Stimulated activated naive B cell treated with anti-CD40 and anti-IgM and Interleukin-4, amounts not matched to agents 10 μg/mL and 1 μg/mL and 100 μg/mL, for 72 hours (primary cell): ENCODE data around the gene MRPL36.
"Not testable (repeated sequence)": the region's sequence is repeated elsewhere in the genome, so short reads cannot be mapped to it uniquely, and the experiment has no call there.

ENCODE experiments used
- ATAC-seq, 2 donors: fragments of 150-1000 bp; cut with Tn5 transposase; replicated peaks; 2 replicates each; pipeline ENCODE4 v1.10.0; 2021; ENCODE audit warnings: moderate library complexity in 1 of 2
- DNase-seq: peaks from one replicate; pipeline ENCODE4 v3.0.0; 2021
- H3K27ac Mint-ChIP-seq: one replicate; pipeline ENCODE4 v1.8.0; 2022; ENCODE audit warnings: mild to moderate bottlenecking, mixed read lengths
- H3K27me3 Mint-ChIP-seq, 2 donors: one replicate each; pipeline ENCODE4 v1.8.0; 2022; ENCODE audit warnings: mixed read lengths in 2 of 2
- H3K36me3 Mint-ChIP-seq, 2 donors: one replicate each; pipeline ENCODE4 v1.8.0; 2022; ENCODE audit warnings: mixed read lengths in 2 of 2, mild to moderate bottlenecking in 1 of 2
- H3K4me1 Mint-ChIP-seq, 2 donors: one replicate each; pipeline ENCODE4 v1.8.0; 2022; ENCODE audit warnings: mixed read lengths in 2 of 2, mild to moderate bottlenecking in 1 of 2
- H3K4me3 Mint-ChIP-seq, 2 donors: one replicate each; pipeline ENCODE4 v1.8.0; 2022; ENCODE audit warnings: mild to moderate bottlenecking in 2 of 2, mixed read lengths in 2 of 2, moderate library complexity in 1 of 2
- H3K9me3 Mint-ChIP-seq, 2 donors: one replicate each; pipeline ENCODE4 v1.8.0; 2022; ENCODE audit warnings: mixed read lengths in 2 of 2, mild to moderate bottlenecking in 1 of 2

MRPL36 gene

DNA sequence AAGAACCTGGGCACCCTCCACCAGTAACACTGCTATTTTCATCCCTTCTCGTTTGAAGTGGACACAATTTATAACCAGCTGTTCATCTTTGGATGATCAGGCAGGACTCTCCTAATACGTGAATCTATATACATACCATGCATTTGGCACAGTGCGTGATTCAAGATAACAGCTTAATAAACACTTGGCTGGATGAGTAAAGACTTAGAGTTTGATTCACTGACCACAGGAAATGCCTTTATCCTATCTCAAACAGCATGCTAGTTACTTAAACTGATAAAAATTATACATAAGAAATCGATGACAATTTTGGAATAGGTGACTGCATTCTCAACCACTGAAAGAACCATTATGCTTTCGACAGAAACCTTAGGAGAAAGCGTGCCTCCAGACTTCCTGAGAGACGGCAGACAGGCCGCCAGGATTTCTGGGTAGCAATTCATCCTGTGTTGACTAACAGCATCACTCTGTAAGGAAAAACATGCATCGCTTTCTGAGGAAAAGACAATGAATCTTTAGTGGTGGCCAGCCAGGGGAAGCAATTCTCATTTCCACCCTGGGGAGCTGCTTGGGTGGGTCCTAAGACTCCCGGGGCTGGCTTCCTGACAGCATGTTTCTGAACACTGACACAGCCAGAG, 9.7 kb downstream of the MRPL36 start:
- no peak overlapping the region for H3K4me3 Mint-ChIP-seq
- no peak for ATAC-seq
- no peak for DNase-seq
- H3K27ac Mint-ChIP-seq = no peak overlapping the region
- H3K4me1 Mint-ChIP-seq = peaks cover 17 to 19% of the 10 kb centered on the region in 2 donors
- peaks cover 11 to 20% of the 10 kb centered on the region in 2 donors for H3K27me3 Mint-ChIP-seq
- H3K36me3 Mint-ChIP-seq = peaks cover 9 to 20% of the 10 kb centered on the region in 2 donors
- H3K9me3 Mint-ChIP-seq = peaks cover 4 to 7% of the 10 kb centered on the region in 2 donors

DNA sequence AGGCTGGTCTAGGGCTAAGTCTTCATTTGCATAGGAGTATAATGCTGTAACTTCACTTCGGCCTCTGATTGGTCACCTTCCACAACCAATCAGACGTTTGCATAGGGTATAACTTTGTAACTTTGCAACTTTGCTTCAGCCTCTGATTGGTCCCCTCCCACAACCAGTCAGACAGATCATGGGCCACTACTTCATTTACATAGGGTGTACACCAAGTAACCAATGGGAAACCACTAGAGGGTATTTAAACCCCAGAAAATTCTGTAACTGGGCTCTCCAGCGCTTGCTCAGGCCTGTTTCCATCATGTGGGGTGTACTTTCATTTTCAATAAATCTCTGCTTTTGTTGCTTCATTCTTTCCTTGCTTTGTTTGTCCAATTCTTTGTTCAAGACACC, 10.2 kb downstream of the MRPL36 start:
- Mint-ChIP-seq H3K27me3 (peaks cover 15 to 25% of the 10 kb centered on the region in 2 donors), H3K4me1 (peaks cover 19 to 22% of the 10 kb centered on the region in 2 donors), H3K36me3 (peaks cover 5 to 15% of the 10 kb centered on the region in 2 donors)
- not testable (repeated sequence) for H3K9me3 Mint-ChIP-seq, ATAC-seq, H3K27ac Mint-ChIP-seq, DNase-seq, H3K4me3 Mint-ChIP-seq

DNA sequence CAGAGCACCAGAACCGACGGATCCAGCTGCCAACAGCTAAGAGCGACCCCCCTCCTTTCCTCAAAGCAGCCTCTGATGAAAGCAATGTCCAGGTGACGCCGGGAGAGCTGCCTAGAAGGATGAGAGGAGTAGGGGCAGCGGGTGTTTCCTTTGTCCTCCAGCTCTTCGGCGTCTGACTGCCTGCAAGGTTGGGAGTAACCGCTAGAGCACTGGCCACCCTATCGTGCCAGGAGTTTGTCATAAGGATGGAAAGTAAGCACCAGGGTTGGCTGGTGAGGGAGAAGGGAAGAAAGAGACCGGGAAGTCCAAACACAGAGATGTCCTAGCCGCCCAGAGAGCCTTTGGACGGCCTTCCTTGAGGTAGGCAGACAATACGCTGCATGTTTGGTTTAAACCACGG, 10.8 kb downstream of the MRPL36 start:
- Mint-ChIP-seq H3K4me1 (peaks cover 23 to 27% of the 10 kb centered on the region in 2 donors), H3K27ac (no peak overlapping the region), H3K27me3 (peaks cover 21 to 31% of the 10 kb centered on the region in 2 donors), H3K36me3 (peaks cover 5 to 15% of the 10 kb centered on the region in 2 donors), H3K4me3 (no peak overlapping the region), H3K9me3 (peaks cover 4 to 7% of the 10 kb centered on the region in 2 donors)
- ATAC-seq (no peak), DNase-seq (no peak)

DNA sequence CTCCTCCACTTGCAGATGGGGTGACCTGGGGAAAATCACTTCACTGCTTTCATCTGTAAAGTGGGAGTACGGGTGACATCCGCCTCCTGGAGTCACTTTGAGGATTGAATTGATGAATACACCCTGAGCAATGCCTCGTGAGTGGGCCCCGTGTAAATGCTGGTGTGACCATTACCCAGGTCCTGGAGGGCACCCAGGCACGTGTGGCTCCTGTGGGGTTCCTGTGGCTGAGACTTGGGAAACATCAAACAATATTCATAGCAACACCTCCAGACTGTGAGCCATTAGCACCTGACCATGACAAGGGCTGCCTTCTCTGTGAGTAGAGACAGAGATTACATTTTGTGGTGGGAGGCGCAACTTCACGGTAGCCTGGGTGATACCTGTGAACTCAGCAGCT, 11.4 kb downstream of the MRPL36 start:
- Mint-ChIP-seq H3K9me3 (peaks cover 4 to 7% of the 10 kb centered on the region in 2 donors), H3K4me3 (no peak overlapping the region)

DNA sequence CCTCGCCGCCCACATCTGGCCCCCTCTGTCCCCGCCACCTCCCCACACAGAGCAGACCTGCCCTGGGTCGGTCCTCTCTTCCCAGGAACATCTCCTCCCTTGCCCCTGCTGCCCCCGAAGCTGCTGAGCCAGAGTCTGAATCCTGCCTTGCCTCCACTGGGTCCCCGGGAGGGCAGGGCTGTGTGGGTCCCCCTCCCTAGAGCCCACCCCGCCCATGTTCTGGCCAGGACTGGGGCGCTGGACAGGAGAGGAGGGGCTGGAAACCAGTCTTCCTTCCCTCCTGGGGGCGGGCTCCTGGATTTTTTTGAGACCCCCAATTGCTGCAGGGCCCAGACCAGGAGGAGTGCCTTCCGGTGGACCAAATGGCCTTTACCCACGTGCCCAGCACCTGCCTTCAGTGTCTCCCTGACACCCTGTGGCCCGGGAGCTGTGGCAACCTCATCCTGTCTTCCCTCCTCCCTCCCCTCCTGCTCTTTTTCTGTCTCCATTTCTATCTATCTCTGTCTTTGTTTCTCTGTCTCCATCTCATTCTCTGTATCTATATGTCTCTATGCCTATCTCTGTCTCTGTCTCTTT, 12.1 kb downstream of the MRPL36 start:
- Mint-ChIP-seq H3K4me3 (no peak overlapping the region), H3K4me1 (peaks cover 23 to 24% of the 10 kb centered on the region in 2 donors), H3K27ac (no peak overlapping the region), H3K27me3 (peaks cover 28 to 31% of the 10 kb centered on the region in 2 donors), H3K36me3 (peaks cover 0 to 4% of the 10 kb centered on the region in 2 donors), H3K9me3 (peaks cover 0 to 1% of the 10 kb centered on the region in 2 donors)
- ATAC-seq (no peak), DNase-seq (no peak)

More for the DNA sequence above, 11.4 kb downstream of the MRPL36 start:
- peaks cover 21 to 31% of the 10 kb centered on the region in 2 donors for H3K27me3 Mint-ChIP-seq
- DNase-seq = no peak
- ATAC-seq = no peak
- H3K4me1 Mint-ChIP-seq = peaks cover 24% of the 10 kb centered on the region in 2 donors
- no peak overlapping the region for H3K27ac Mint-ChIP-seq
- H3K36me3 Mint-ChIP-seq = peaks cover 5 to 11% of the 10 kb centered on the region in 2 donors

DNA sequence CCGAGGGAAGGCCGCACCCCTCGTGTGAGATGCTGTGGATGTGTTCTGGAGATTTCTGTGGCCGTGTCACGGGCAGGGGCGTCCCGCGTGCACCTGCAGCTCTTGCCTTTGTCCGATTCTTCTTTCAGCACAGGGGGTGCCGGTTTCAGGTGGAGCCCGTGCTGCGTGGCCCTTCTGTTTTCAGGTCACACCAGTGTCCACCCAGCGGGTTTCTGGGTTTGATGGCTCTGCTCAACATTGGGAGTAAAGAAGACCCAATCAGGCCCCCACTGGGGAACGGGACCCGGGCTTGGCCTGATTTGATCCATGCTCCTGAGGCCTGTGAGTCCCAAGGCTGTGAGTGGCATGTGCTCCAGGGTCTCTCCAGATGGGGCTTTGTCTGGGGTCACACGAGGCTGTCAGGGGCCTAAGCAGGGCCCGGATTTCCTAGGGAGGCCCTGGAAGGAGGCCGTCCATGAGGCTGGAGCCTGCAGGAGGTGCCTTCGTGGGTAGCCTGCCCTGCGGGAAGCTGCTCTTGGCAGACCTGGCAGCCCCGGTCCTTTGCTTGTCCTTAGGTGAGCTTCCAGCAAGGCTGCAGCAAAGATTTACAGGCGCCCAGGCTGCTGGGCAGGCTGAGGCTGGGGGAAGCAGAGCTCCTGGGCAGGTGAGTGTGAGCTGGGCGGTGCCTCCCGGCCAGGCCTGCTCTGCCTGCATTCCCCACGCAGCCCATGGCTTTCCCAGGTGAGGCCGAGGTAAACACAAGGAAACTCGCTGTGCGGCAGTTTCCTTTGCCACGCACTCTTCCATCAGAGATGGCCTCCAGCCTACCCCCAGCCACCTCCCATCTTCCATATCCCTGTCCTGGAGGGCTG, 12.8 kb downstream of the MRPL36 start:
- H3K27me3 Mint-ChIP-seq = peaks cover 31 to 33% of the 10 kb centered on the region in 2 donors
- no peaks in the 10 kb centered on the region for H3K36me3 Mint-ChIP-seq
- no peaks in the 10 kb centered on the region for H3K9me3 Mint-ChIP-seq
- no peak for DNase-seq
- H3K4me3 Mint-ChIP-seq = no peak overlapping the region
- H3K27ac Mint-ChIP-seq = no peak overlapping the region
- ATAC-seq = no peak
- peaks cover 21 to 22% of the 10 kb centered on the region in 2 donors for H3K4me1 Mint-ChIP-seq

DNA sequence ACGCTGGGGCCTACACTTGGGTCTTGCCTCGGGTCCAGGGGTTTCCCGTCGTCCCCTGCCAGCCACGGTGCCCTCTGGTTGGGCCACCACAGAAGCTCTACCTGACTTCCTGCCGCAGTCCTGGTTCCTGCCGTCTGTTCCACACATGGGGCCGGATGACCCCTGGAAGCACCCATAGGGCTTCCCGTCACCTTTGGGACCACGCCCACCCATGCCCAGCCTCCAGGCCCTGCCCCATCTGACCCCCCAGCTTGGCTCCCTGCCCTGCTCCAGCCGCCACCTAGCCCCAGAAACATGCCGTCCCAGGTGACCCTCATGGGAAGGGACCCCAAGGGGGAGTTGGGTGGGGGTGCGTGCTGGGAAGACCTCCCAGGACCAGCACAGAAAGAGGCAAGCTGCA, 13.7 kb downstream of the MRPL36 start:
- no peak overlapping the region for H3K27ac Mint-ChIP-seq
- peaks cover 21 to 22% of the 10 kb centered on the region in 2 donors for H3K4me1 Mint-ChIP-seq
- no peak overlapping the region for H3K4me3 Mint-ChIP-seq
- no peak for DNase-seq
- H3K9me3 Mint-ChIP-seq = no peaks in the 10 kb centered on the region
- H3K27me3 Mint-ChIP-seq = peaks cover 31 to 33% of the 10 kb centered on the region in 2 donors
- H3K36me3 Mint-ChIP-seq = no peaks in the 10 kb centered on the region
- ATAC-seq = no peak

DNA sequence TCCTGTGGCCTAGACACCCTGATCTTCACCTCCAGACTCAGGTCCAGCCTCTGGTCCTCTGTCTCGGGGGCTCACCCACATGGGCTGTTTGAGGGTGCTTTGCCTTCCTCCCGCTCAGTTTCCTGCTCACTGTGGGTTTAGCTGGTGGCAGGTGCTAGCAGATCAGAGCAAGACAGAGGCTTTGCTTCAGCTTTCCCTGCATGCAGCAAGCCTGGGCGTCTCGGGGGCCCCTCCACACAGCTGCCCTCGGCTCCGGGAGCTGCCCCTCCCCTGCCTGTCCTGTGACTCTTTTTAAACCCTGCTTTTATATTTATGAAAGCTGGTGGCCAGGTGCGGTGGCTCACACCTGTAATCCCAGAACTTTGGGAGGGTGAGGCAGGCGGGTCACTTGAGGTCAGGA, 14.6 kb downstream of the MRPL36 start:
- DNase-seq (no peak), ATAC-seq (no peak)
- no peaks in the 10 kb centered on the region for H3K36me3 Mint-ChIP-seq
- no peak overlapping the region for H3K4me3 Mint-ChIP-seq
- H3K27ac Mint-ChIP-seq = no peak overlapping the region
- H3K4me1 Mint-ChIP-seq = peaks cover 21 to 22% of the 10 kb centered on the region in 2 donors
- no peaks in the 10 kb centered on the region for H3K9me3 Mint-ChIP-seq
- peaks cover 33 to 35% of the 10 kb centered on the region in 2 donors for H3K27me3 Mint-ChIP-seq

DNA sequence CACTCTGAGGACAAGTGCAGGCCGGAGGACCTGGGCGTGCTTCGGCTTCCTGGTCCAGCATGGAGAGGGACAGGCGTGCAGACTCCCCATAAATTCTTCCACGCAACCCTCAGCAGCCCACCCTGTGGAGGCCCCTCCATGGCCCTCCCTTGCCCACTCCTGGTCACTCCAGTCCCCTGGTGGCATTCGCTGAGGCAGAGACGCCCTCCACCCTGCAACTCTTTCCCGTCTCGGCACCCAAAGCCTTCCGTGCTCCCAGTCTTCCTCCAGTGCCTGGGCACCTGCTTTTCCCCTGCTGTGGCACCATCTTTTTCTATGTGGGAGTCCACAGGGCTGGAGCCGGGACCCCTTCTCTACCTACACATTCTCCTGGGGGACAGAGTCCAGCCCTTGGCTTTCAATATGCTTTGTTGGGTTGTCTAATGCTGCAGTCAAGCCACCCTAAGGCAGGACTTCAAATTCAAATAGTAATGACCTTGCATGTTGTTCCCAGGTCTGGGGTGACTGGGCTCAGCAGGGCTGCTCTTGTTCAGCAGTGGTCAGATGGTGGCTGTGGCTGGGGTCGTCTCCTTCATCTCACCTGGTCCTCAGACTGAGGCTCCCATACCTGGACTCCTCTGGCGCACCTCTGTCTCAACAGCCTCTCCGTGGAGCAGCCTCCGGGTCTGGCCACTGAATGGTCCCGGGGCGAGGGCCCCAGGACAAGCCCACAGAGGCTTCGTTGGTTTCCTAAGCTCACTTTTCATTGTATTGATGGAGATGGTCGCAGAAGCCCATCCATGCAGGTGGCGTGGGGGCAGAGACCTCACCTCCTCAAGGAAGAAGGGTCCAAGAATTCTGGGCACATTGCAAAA, 15.2 kb downstream of the MRPL36 start:
- DNase-seq = no peak
- no peak for ATAC-seq
- Mint-ChIP-seq H3K27ac (peak overlapping the region; percentile 53), H3K36me3 (no peaks in the 10 kb centered on the region), H3K27me3 (peaks cover 33 to 36% of the 10 kb centered on the region in 2 donors), H3K9me3 (no peaks in the 10 kb centered on the region), H3K4me3 (no peak overlapping the region), H3K4me1 (peaks cover 20 to 21% of the 10 kb centered on the region in 2 donors)

DNA sequence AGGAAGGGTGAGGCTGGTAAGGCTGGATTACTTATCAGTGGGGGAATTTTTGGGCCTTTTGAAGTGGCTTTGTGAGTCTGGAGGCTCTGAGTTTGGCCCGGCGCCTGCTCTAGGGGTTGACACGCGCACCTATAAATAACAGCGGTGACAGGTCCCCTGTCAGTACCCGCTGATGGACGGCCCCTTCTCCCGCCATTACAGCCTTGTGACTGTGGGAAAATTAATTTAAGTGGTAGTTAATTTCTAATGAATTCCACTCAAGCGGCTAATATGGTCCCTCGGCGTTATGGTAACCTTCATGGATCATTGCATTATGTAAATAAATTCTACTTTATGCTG, 16.5 kb downstream of the MRPL36 start:
- no peaks in the 10 kb centered on the region for H3K9me3 Mint-ChIP-seq
- H3K27me3 Mint-ChIP-seq = peaks cover 33 to 39% of the 10 kb centered on the region in 2 donors
- peak; percentile 81 to 93 for ATAC-seq
- peaks cover 18 to 21% of the 10 kb centered on the region in 2 donors for H3K4me1 Mint-ChIP-seq
- peak overlapping the region; percentile 56 for H3K27ac Mint-ChIP-seq
- DNase-seq = peak; percentile 46
- H3K36me3 Mint-ChIP-seq = no peaks in the 10 kb centered on the region
- peak overlapping the region in 1 of 2 donors; percentile 32 for H3K4me3 Mint-ChIP-seq

DNA sequence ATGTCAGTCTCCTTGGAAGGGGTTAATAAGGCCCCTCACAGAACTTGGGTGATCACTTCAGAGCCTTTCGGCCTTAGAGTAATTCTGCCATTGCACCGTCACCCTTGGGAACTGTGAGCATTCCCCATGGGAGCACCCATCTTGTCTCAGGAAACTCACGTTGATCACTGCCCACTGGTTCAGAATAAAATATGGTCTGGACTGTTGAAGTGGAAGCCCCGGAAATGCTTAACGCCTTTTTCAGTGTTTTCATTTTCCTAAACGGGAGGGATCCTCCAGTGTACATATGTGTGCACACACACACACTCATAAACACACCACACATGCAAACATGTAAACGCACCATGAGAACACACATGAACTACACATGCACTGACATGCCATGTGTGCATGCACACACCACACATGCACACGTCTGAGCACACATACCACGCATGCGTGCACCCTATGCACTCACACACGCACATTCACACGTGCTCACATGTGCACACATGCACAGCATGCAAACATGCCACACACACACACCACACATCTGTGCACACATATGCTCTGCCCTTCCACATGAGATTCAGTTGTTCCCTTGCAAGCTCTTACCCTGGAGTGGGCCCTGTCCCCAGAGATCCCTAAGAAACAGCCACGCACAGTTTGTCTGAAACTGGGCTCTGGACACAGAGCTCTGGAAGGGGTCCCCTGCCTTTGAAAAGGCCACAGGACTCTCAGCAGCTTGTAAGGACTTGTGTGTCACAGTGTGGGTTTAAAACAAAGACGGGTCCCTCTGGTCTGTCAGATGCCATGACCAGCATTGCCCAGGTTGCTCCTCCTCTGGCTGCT, 17.0 kb downstream of the MRPL36 start:
- Mint-ChIP-seq H3K9me3 (no peaks in the 10 kb centered on the region), H3K4me1 (peaks cover 18 to 21% of the 10 kb centered on the region in 2 donors), H3K36me3 (no peaks in the 10 kb centered on the region), H3K27ac (peak overlapping the region; percentile 70), H3K4me3 (peak overlapping the region in 1 of 2 donors; percentile 32), H3K27me3 (peaks cover 34 to 39% of the 10 kb centered on the region in 2 donors)
- no peak for DNase-seq
- peak; percentile 4 to 28 for ATAC-seq

DNA sequence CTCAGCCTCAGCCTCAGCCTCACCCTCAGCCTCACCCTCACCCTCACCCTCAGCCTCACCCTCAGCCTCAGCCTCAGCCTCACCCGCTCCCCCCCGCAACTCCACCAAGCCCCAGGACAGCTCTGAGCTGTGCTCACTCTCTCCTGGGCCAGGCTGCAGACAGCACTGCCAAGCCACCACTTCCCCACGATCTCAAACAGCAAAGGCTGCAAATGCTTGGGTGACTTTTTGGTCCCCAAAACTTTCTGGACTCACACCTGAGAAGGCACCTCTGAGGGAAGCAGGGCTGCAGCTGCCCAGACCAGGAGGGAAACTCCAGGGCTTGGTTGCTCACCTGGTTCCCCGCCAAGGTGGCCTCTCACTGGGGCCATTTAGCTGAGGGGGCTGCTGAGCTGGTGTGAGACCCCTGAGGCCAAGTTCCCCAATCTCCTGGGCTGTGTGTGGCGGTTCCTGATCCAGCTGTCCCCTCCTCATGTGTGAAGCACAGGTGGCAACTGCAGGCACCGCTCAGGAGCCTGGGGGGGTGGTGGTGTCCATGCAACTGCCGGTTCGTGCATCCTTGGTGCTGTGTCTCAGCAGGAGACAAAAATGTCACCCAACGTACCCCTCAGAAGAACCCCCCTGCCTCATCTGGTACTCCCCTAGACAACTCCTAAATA, 17.8 kb downstream of the MRPL36 start:
- Mint-ChIP-seq H3K4me1 (peaks cover 18 to 21% of the 10 kb centered on the region in 2 donors), H3K27me3 (peaks cover 39 to 44% of the 10 kb centered on the region in 2 donors), H3K27ac (no peak overlapping the region), H3K9me3 (no peaks in the 10 kb centered on the region), H3K36me3 (no peaks in the 10 kb centered on the region), H3K4me3 (no peak overlapping the region)
- DNase-seq (no peak), ATAC-seq (no peak)

DNA sequence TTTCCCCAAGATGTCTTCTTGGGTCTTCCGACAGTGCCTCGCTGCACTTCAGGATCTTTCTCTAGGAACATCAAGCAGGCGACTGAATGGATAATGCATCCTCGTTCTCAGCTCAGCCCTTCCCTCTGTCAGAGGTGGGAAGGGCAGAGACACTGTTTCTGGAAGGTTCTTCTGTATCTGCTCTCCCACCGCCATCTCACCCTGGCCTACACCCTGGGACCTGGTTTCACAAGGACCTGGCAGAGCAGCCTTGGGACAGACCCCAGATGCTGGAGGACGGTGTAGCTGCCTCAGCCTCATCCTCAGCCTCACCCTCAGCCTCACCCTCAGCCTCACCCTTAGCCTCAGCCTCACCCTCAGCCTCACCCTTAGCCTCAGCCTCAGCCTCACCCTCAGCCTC, 18.5 kb downstream of the MRPL36 start:
- Mint-ChIP-seq H3K36me3 (no peaks in the 10 kb centered on the region), H3K4me1 (peaks cover 18 to 21% of the 10 kb centered on the region in 2 donors), H3K4me3 (no peak overlapping the region), H3K27me3 (peaks cover 38 to 44% of the 10 kb centered on the region in 2 donors), H3K27ac (no peak overlapping the region), H3K9me3 (peaks cover 0 to under 1% of the 10 kb centered on the region in 2 donors)
- ATAC-seq (no peak), DNase-seq (no peak)
